DND-41 (cell line): ENCODE measurements around the gene USB1.

Source experiments
- ATAC-seq: fragments of 200-7000 bp; cut with Tn5 transposase; 3 replicates; pipeline ENCODE4 v1.9.1; 2021; ENCODE audit warnings: low read depth; ENCODE audit not compliant: insufficient read depth
- DNase-seq: peaks from one replicate; pipeline ENCODE4 v3.0.0-alpha.2; 2020
- H2AFZ ChIP-seq: 2 replicates; pipeline ENCODE4 v1.6.0; 2012; ENCODE audit warnings: low read depth, low read length
- H3K27ac ChIP-seq: 2 replicates; pipeline ENCODE4 v1.5.1; 2012; ENCODE audit warnings: low read length, inconsistent platforms
- H3K27me3 ChIP-seq: fragments of 200-600 bp; sonication (generic); 2 replicates; pipeline ENCODE4 v1.6.0; 2012; ENCODE audit warnings: low read length, mild to moderate bottlenecking, inconsistent platforms; ENCODE audit not compliant: insufficient read depth, poor library complexity
- H3K36me3 ChIP-seq: 2 replicates; pipeline ENCODE4 v1.5.1; 2012; ENCODE audit warnings: low read length, inconsistent platforms; ENCODE audit not compliant: insufficient read depth
- H3K4me1 ChIP-seq: 2 replicates; pipeline ENCODE4 v1.5.1; 2012; ENCODE audit warnings: mild to moderate bottlenecking, low read length; ENCODE audit not compliant: insufficient read depth
- H3K4me2 ChIP-seq: 2 replicates; pipeline ENCODE4 v1.6.0; 2012; ENCODE audit warnings: mild to moderate bottlenecking, moderate library complexity, low read length, inconsistent platforms; ENCODE audit not compliant: insufficient read depth
- H3K4me3 ChIP-seq, 2 experiments: fragments of 200-600 bp in 1 of 2; shearing (Covaris generic) in 1 of 2; 2 replicates each; pipeline ENCODE4 v1.5.1; 2012 to 2016; ENCODE audit warnings: inconsistent platforms in 2 of 2, low read length in 2 of 2, mild to moderate bottlenecking in 2 of 2, low read depth in 1 of 2, moderate library complexity in 1 of 2
- H3K79me2 ChIP-seq: 2 replicates; pipeline ENCODE4 v1.6.0; 2012; ENCODE audit warnings: low read length, inconsistent platforms; ENCODE audit not compliant: insufficient read depth
- H3K9ac ChIP-seq: 2 replicates; pipeline ENCODE4 v1.6.0; 2012; ENCODE audit warnings: low read depth, mild to moderate bottlenecking, inconsistent platforms, low read length, moderate library complexity
- H3K9me3 ChIP-seq: 2 replicates; pipeline ENCODE4 v1.5.1; 2012; ENCODE audit warnings: low read length, moderate library complexity, mild to moderate bottlenecking, inconsistent platforms; ENCODE audit not compliant: insufficient read depth, severe bottlenecking
- H4K20me1 ChIP-seq: 2 replicates; pipeline ENCODE4 v1.6.0; 2012; ENCODE audit warnings: low read length; ENCODE audit not compliant: insufficient read depth
- EZH2 ChIP-seq: IDR thresholded peaks from 3 replicates; pipeline ENCODE4 v1.6.1; 2012; ENCODE audit warnings: borderline replicate concordance, low read depth, mild to moderate bottlenecking, moderate library complexity, low read length, inconsistent platforms; ENCODE audit not compliant: severe bottlenecking
- TF ChIP-seq, protein P1 (sequence below): IDR thresholded peaks from 2 replicates; pipeline ENCODE4 v1.5.1; 2012; ENCODE audit warnings: borderline replicate concordance, low read length, moderate library complexity, mild to moderate bottlenecking; ENCODE audit not compliant: poor library complexity, severe bottlenecking; ENCODE audit errors: extremely low read depth

The USB1 gene

DNA sequence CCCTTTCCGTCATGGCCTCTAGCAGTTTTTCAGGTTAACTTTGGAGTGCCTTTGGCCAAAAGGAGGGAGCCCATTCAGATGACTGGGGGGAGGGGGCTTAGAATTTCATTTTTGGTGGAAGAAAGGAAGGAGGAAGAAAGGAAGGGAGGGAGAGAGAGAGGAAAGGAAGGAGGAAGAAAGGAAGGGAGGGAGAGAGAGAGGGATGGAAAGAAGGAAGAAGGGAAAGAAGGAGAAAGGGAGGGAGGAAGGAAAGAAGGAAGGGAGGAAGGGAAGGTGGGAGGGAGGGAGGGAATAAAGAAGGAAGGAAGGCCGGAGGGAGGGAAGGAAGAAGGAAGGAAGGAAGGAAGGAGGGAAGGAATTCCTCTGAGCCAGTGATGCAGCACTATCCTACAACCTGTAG is 50.1 kb downstream of the USB1 start:
- ATAC-seq = no peak
- no peaks in the 10 kb centered on the region for H4K20me1 ChIP-seq
- H3K4me3 ChIP-seq = no peak overlapping the region
- TF ChIP-seq EZH2 = no peak
- TF ChIP-seq, protein P1, sequence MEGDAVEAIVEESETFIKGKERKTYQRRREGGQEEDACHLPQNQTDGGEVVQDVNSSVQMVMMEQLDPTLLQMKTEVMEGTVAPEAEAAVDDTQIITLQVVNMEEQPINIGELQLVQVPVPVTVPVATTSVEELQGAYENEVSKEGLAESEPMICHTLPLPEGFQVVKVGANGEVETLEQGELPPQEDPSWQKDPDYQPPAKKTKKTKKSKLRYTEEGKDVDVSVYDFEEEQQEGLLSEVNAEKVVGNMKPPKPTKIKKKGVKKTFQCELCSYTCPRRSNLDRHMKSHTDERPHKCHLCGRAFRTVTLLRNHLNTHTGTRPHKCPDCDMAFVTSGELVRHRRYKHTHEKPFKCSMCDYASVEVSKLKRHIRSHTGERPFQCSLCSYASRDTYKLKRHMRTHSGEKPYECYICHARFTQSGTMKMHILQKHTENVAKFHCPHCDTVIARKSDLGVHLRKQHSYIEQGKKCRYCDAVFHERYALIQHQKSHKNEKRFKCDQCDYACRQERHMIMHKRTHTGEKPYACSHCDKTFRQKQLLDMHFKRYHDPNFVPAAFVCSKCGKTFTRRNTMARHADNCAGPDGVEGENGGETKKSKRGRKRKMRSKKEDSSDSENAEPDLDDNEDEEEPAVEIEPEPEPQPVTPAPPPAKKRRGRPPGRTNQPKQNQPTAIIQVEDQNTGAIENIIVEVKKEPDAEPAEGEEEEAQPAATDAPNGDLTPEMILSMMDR = no peak
- no peak overlapping the region for H3K4me2 ChIP-seq
- H3K4me1 ChIP-seq = no peaks in the 10 kb centered on the region
- H3K9me3 ChIP-seq = no peaks in the 10 kb centered on the region
- H3K9ac ChIP-seq = no peak overlapping the region
- no peaks in the 10 kb centered on the region for H3K79me2 ChIP-seq
- no peaks in the 10 kb centered on the region for H3K27me3 ChIP-seq
- no peak for DNase-seq
- no peaks in the 10 kb centered on the region for H3K36me3 ChIP-seq
- H3K27ac ChIP-seq = no peak overlapping the region
- H2AFZ ChIP-seq = no peak overlapping the region

DNA sequence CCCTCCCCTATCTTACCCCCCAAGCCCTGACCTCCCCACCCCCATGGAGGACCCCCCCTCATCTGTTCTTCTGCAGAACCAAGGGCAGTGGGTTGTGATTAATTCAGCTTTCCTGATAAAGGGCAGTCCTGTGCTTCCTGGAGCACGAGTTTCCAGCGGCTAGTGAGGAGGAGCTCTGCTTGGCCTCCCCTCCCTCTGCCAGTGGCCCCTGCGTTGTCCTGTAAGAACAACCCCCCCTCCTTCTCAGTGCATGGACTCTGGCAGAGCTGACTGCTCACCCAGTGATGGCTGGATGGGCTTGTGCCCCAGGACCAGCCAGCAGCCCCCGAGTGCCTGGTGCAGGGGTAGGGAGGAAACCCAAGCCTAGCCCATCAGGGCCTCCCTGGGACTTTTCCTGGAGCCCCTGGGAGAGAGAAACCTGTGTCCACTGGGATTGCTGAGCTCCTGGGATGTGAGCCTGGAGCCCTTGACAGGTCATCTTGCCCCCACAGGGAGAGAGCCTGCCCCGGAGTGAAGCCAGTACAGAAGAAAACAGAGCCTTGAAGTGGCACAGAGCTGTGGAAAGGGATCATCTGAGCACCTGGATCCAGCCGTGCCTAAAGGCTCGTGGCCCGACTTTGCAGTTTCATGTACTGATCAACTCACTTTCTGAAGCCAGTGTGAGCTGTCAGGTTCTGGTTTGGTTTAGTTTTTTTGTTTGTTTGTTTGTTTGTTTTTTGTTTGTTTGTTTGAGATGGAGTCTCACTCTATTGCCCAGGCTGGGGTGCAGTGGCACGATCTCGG is 50.8 kb downstream of the USB1 start:
- Histone ChIP-seq H3K27ac (no peak overlapping the region), H2AFZ (no peak overlapping the region), H3K9me3 (no peaks in the 10 kb centered on the region), H3K9ac (no peak overlapping the region), H3K36me3 (no peaks in the 10 kb centered on the region), H3K4me1 (no peaks in the 10 kb centered on the region), H3K4me3 (no peak overlapping the region), H4K20me1 (no peaks in the 10 kb centered on the region), H3K79me2 (no peaks in the 10 kb centered on the region), H3K4me2 (no peak overlapping the region), H3K27me3 (no peaks in the 10 kb centered on the region)
- ATAC-seq (no peak), DNase-seq (no peak)
- TF ChIP-seq, protein P1 = no peak
- TF ChIP-seq EZH2 = no peak

DNA sequence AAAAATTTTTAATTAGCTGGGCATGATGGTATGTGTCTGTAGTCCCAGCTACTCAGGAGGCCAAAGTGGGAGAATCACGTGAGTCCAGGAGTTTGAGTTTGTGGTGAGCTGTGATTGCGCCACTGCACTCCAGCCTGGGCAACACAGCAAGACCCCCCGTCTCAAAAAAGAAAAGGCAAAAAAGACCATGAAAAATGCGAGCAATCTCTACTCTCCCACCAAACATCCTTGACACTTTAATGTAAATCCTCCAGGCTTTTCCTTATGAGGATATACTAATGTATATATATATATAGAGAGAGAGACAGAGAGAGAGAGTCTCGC is 52.4 kb downstream of the USB1 start:
- no peaks in the 10 kb centered on the region for H3K4me1 ChIP-seq
- peaks cover 6% of the 10 kb centered on the region for H3K27me3 ChIP-seq
- no peak overlapping the region for H3K4me2 ChIP-seq
- no peaks in the 10 kb centered on the region for H3K9me3 ChIP-seq
- DNase-seq (no peak), ATAC-seq (no peak)
- TF ChIP-seq EZH2 = no peak
- TF ChIP-seq, protein P1 = no peak
- no peaks in the 10 kb centered on the region for H3K79me2 ChIP-seq
- H3K4me3 ChIP-seq = no peak overlapping the region
- no peak overlapping the region for H3K9ac ChIP-seq
- H3K36me3 ChIP-seq = no peaks in the 10 kb centered on the region
- no peak overlapping the region for H3K27ac ChIP-seq
- no peaks in the 10 kb centered on the region for H4K20me1 ChIP-seq
- no peak overlapping the region for H2AFZ ChIP-seq
